ENCODE results near the gene SPP1.

GRCh38 chr4:88008743-88009171, 33.2 kb downstream of the SPP1 start:
- TF ChIP-seq, protein P1, sequence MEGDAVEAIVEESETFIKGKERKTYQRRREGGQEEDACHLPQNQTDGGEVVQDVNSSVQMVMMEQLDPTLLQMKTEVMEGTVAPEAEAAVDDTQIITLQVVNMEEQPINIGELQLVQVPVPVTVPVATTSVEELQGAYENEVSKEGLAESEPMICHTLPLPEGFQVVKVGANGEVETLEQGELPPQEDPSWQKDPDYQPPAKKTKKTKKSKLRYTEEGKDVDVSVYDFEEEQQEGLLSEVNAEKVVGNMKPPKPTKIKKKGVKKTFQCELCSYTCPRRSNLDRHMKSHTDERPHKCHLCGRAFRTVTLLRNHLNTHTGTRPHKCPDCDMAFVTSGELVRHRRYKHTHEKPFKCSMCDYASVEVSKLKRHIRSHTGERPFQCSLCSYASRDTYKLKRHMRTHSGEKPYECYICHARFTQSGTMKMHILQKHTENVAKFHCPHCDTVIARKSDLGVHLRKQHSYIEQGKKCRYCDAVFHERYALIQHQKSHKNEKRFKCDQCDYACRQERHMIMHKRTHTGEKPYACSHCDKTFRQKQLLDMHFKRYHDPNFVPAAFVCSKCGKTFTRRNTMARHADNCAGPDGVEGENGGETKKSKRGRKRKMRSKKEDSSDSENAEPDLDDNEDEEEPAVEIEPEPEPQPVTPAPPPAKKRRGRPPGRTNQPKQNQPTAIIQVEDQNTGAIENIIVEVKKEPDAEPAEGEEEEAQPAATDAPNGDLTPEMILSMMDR (IDR thresholded peaks at IDR 0.05 in 4 of 5, conservative IDR thresholded peaks at IDR 0.05 in 1 of 5), result no peak
- TF ChIP-seq POLR2A (IDR thresholded peaks at IDR 0.05), result peak in 1 of 2 donors; percentile 23

Data from gastrocnemius medialis (tissue), 4 donors.